ENCODE data around the gene PHTF2.

- no peak for TF ChIP-seq CTCF (IDR thresholded peaks at IDR 0.05)
- TF ChIP-seq POLR2A (IDR thresholded peaks at IDR 0.05) = no peak
Observed at GRCh38 chr7:77993838-77994237, 195.3 kb downstream of the PHTF2 start.

Data from transverse colon (tissue), 3 donors.